Loucy (cell line): ENCODE data around the gene KRT27.

Experiments used
- EZH2phosphoT487 ChIP-seq: fragments of 200-600 bp; IDR thresholded peaks from 2 replicates; pipeline ENCODE4 v1.6.1; 2018; ENCODE audit warnings: antibody characterized with exemption, mild to moderate bottlenecking, moderate library complexity, borderline replicate concordance
- TF ChIP-seq, protein P1 (sequence below): fragments of 200-600 bp; sonication (generic); conservative IDR thresholded peaks from 2 replicates; pipeline ENCODE4 v1.5.1; 2014; ENCODE audit warnings: mild to moderate bottlenecking, antibody characterized with exemption, low read length

DNA sequence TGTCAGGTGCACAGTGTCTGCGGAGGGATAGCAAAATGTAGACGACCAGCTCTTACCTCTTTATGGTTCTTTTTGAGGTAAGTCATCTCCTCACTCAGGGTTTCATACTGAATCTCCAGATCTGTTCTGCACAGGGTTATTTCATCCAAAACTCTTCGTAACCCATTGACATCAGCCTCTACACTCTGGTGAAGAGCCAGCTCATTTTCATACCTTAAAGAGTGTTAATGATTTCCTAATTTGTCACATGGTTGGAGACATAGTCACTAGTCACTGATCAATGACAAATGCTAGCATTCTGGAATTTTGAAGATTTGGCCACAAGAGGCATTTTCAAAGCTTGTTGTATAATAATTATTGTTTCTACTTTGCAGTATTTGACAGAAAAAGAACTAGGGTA lies 28.5 kb downstream of the KRT27 start:
- TF ChIP-seq, protein P1, sequence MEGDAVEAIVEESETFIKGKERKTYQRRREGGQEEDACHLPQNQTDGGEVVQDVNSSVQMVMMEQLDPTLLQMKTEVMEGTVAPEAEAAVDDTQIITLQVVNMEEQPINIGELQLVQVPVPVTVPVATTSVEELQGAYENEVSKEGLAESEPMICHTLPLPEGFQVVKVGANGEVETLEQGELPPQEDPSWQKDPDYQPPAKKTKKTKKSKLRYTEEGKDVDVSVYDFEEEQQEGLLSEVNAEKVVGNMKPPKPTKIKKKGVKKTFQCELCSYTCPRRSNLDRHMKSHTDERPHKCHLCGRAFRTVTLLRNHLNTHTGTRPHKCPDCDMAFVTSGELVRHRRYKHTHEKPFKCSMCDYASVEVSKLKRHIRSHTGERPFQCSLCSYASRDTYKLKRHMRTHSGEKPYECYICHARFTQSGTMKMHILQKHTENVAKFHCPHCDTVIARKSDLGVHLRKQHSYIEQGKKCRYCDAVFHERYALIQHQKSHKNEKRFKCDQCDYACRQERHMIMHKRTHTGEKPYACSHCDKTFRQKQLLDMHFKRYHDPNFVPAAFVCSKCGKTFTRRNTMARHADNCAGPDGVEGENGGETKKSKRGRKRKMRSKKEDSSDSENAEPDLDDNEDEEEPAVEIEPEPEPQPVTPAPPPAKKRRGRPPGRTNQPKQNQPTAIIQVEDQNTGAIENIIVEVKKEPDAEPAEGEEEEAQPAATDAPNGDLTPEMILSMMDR: no peak
- no peak for TF ChIP-seq EZH2phosphoT487
